ENCODE data around the gene INKA1. TPM values are rescaled to one million over a fixed set of nuclear protein-coding genes. Genes with fewer than 3 reads are reported as not detected.
"Not testable (repeated sequence)": the region's sequence is repeated elsewhere in the genome, so short reads cannot be mapped to it uniquely, and the experiment has no call there.

INKA1 gene
- under 1 TPM; 0.26 to 0.32 TPM for total RNA-seq

GRCh38 chr3:49802719-49803464, at the start of gene INKA1:
TSS of gene INKA1 (plus strand) at chr3:49803261. CDS start at chr3:49803393, 132 bp downstream.
- ATAC-seq (replicated peaks) = peak; percentile 91
- Mint-ChIP-seq H3K27ac (peak within 1 kb of the TSS; percentile 76), H3K4me3 (peak within 1 kb of the TSS; percentile 85), H3K4me1 (peaks cover 16% of the 10 kb centered on the region), H3K27me3 (peaks cover 4% of the 10 kb centered on the region), H3K9me3 (no peaks in the 10 kb centered on the region), H3K36me3 (ENCODE audit: low read depth) (no peaks in the 10 kb centered on the region)

- peaks cover 30% of the 10 kb centered on the region for H3K36me3 Mint-ChIP-seq (ENCODE audit: low read depth)
- H3K4me3 Mint-ChIP-seq = no peak overlapping the region
- no peaks in the 10 kb centered on the region for H3K9me3 Mint-ChIP-seq
- peaks cover 17% of the 10 kb centered on the region for H3K4me1 Mint-ChIP-seq
- no peak for ATAC-seq (replicated peaks)
- no peak overlapping the region for H3K27ac Mint-ChIP-seq
- no peaks in the 10 kb centered on the region for H3K27me3 Mint-ChIP-seq
These were observed 48.5 kb upstream of the INKA1 start for GRCh38 chr3:49754536-49754935.

GRCh38 chr3:49756036-49756435, 47.0 kb upstream of the INKA1 start:
- Mint-ChIP-seq H3K9me3 (no peaks in the 10 kb centered on the region), H3K27me3 (no peaks in the 10 kb centered on the region), H3K27ac (peak overlapping the region; percentile 21), H3K4me1 (peaks cover 18% of the 10 kb centered on the region), H3K36me3 (ENCODE audit: low read depth) (peaks cover 34% of the 10 kb centered on the region), H3K4me3 (no peak overlapping the region)
- ATAC-seq (replicated peaks) = no peak

GRCh38 chr3:49757197-49757596, 45.9 kb upstream of the INKA1 start:
- peak overlapping the region; percentile 43 for H3K27ac Mint-ChIP-seq
- no peak overlapping the region for H3K4me3 Mint-ChIP-seq
- no peaks in the 10 kb centered on the region for H3K27me3 Mint-ChIP-seq
- no peak for ATAC-seq (replicated peaks)
- H3K36me3 Mint-ChIP-seq (ENCODE audit: low read depth) = peaks cover 34% of the 10 kb centered on the region
- H3K4me1 Mint-ChIP-seq = peaks cover 18% of the 10 kb centered on the region
- H3K9me3 Mint-ChIP-seq = no peaks in the 10 kb centered on the region

GRCh38 chr3:49759226-49759625, 43.8 kb upstream of the INKA1 start:
- H3K36me3 Mint-ChIP-seq (ENCODE audit: low read depth) = peaks cover 34% of the 10 kb centered on the region
- no peaks in the 10 kb centered on the region for H3K27me3 Mint-ChIP-seq
- no peaks in the 10 kb centered on the region for H3K9me3 Mint-ChIP-seq
- no peak overlapping the region for H3K27ac Mint-ChIP-seq
- ATAC-seq (replicated peaks) = no peak
- H3K4me3 Mint-ChIP-seq = no peak overlapping the region
- peaks cover 17% of the 10 kb centered on the region for H3K4me1 Mint-ChIP-seq

GRCh38 chr3:49761661-49762060, 41.4 kb upstream of the INKA1 start:
- H3K27me3 Mint-ChIP-seq = no peaks in the 10 kb centered on the region
- ATAC-seq (replicated peaks) = no peak
- peaks cover 26% of the 10 kb centered on the region for H3K36me3 Mint-ChIP-seq (ENCODE audit: low read depth)

GRCh38 chr3:49763981-49764380, 39.1 kb upstream of the INKA1 start:
- Mint-ChIP-seq H3K9me3 (no peaks in the 10 kb centered on the region), H3K4me3 (no peak overlapping the region), H3K4me1 (peaks cover 4% of the 10 kb centered on the region), H3K27ac (no peak overlapping the region), H3K36me3 (ENCODE audit: low read depth) (peaks cover 28% of the 10 kb centered on the region), H3K27me3 (no peaks in the 10 kb centered on the region)
- ATAC-seq (replicated peaks) = no peak

More at GRCh38 chr3:49761661-49762060, 41.4 kb upstream of the INKA1 start:
- peaks cover 4% of the 10 kb centered on the region for H3K4me1 Mint-ChIP-seq
- H3K4me3 Mint-ChIP-seq = no peak overlapping the region
- H3K9me3 Mint-ChIP-seq = no peaks in the 10 kb centered on the region
- no peak overlapping the region for H3K27ac Mint-ChIP-seq

- peaks cover 19% of the 10 kb centered on the region for H3K36me3 Mint-ChIP-seq (ENCODE audit: low read depth)
- H3K4me3 Mint-ChIP-seq = no peak overlapping the region
- H3K4me1 Mint-ChIP-seq = peaks cover 6% of the 10 kb centered on the region
- H3K27me3 Mint-ChIP-seq = no peaks in the 10 kb centered on the region
- ATAC-seq (replicated peaks) = peak; percentile 53
- H3K9me3 Mint-ChIP-seq = no peaks in the 10 kb centered on the region
- H3K27ac Mint-ChIP-seq = peak overlapping the region; percentile 4
These were observed 33.7 kb upstream of the INKA1 start for GRCh38 chr3:49769286-49769915.

GRCh38 chr3:49769926-49770325, 33.1 kb upstream of the INKA1 start:
- Mint-ChIP-seq H3K4me1 (peaks cover 6% of the 10 kb centered on the region), H3K27ac (peak overlapping the region; percentile 4), H3K9me3 (no peaks in the 10 kb centered on the region), H3K4me3 (no peak overlapping the region), H3K27me3 (no peaks in the 10 kb centered on the region), H3K36me3 (ENCODE audit: low read depth) (peaks cover 22% of the 10 kb centered on the region)
- ATAC-seq (replicated peaks) = no peak

GRCh38 chr3:49771340-49771938, 31.6 kb upstream of the INKA1 start:
- Mint-ChIP-seq H3K27ac (no peak overlapping the region), H3K36me3 (ENCODE audit: low read depth) (peaks cover 34% of the 10 kb centered on the region), H3K4me3 (no peak overlapping the region), H3K27me3 (no peaks in the 10 kb centered on the region), H3K9me3 (no peaks in the 10 kb centered on the region), H3K4me1 (peaks cover 6% of the 10 kb centered on the region)
- ATAC-seq (replicated peaks) = no peak

GRCh38 chr3:49772703-49773102, 30.4 kb upstream of the INKA1 start:
- ATAC-seq (replicated peaks) = no peak
- no peaks in the 10 kb centered on the region for H3K9me3 Mint-ChIP-seq
- H3K36me3 Mint-ChIP-seq (ENCODE audit: low read depth) = peaks cover 45% of the 10 kb centered on the region
- peaks cover 6% of the 10 kb centered on the region for H3K4me1 Mint-ChIP-seq
- no peak overlapping the region for H3K4me3 Mint-ChIP-seq
- no peaks in the 10 kb centered on the region for H3K27me3 Mint-ChIP-seq
- H3K27ac Mint-ChIP-seq = no peak overlapping the region

- Mint-ChIP-seq H3K4me1 (peaks cover 15% of the 10 kb centered on the region), H3K9me3 (no peaks in the 10 kb centered on the region), H3K27ac (no peak overlapping the region), H3K36me3 (ENCODE audit: low read depth) (peaks cover 49% of the 10 kb centered on the region), H3K4me3 (no peak overlapping the region), H3K27me3 (no peaks in the 10 kb centered on the region)
- no peak for ATAC-seq (replicated peaks)
These were observed 27.5 kb upstream of the INKA1 start for GRCh38 chr3:49775538-49775937.

GRCh38 chr3:49776101-49776500, 27.0 kb upstream of the INKA1 start:
- not testable (repeated sequence) for H3K4me3 Mint-ChIP-seq; ATAC-seq (replicated peaks); H3K27ac Mint-ChIP-seq; H3K9me3 Mint-ChIP-seq; H3K27me3 Mint-ChIP-seq
- Mint-ChIP-seq H3K36me3 (ENCODE audit: low read depth) (peaks cover 54% of the 10 kb centered on the region), H3K4me1 (peaks cover 16% of the 10 kb centered on the region)

- no peak for ATAC-seq (replicated peaks)
- no peak overlapping the region for H3K27ac Mint-ChIP-seq
- no peaks in the 10 kb centered on the region for H3K9me3 Mint-ChIP-seq
- H3K27me3 Mint-ChIP-seq = no peaks in the 10 kb centered on the region
- peaks cover 21% of the 10 kb centered on the region for H3K4me1 Mint-ChIP-seq
- H3K4me3 Mint-ChIP-seq = no peak overlapping the region
- peaks cover 79% of the 10 kb centered on the region for H3K36me3 Mint-ChIP-seq (ENCODE audit: low read depth)
These were observed 23.5 kb upstream of the INKA1 start for GRCh38 chr3:49779358-49780079.
